ENCODE results near the gene SPO11. TPM values are rescaled to one million over a fixed set of nuclear protein-coding genes. Genes with fewer than 3 reads are reported as not detected.

Gene SPO11
- polyA plus RNA-seq, 5 donors, result not detected

GRCh38 chr20:57309544-57310115 lies 20.0 kb upstream of the SPO11 start:
- no peak for DNase-seq

GRCh38 chr20:57310821-57311514 lies 18.6 kb upstream of the SPO11 start:
- DNase-seq, result no peak

- DNase-seq, result no peak
Measured at GRCh38 chr20:57312138-57312537, 17.5 kb upstream of the SPO11 start.

GRCh38 chr20:57313230-57313629 lies 16.4 kb upstream of the SPO11 start:
- no peak for DNase-seq

GRCh38 chr20:57313951-57314350 lies 15.7 kb upstream of the SPO11 start:
- no peak for DNase-seq

- DNase-seq, result no peak
Measured at GRCh38 chr20:57315083-57315975, 14.3 kb upstream of the SPO11 start.

- DNase-seq, result no peak
Measured at GRCh38 chr20:57315976-57316480, 13.6 kb upstream of the SPO11 start.

- DNase-seq, result no peak
Measured at GRCh38 chr20:57316795-57317201, 12.8 kb upstream of the SPO11 start.

- DNase-seq, result no peak
Measured at GRCh38 chr20:57317316-57317788, 12.3 kb upstream of the SPO11 start.

GRCh38 chr20:57317789-57318371 lies 11.7 kb upstream of the SPO11 start:
- DNase-seq, result no peak

- DNase-seq, result no peak
Measured at GRCh38 chr20:57319584-57319983, 10.0 kb upstream of the SPO11 start.

- no peak for DNase-seq
Measured at GRCh38 chr20:57320358-57320757, 9.2 kb upstream of the SPO11 start.

- no peak for DNase-seq
Measured at GRCh38 chr20:57321142-57321541, 8.5 kb upstream of the SPO11 start.

GRCh38 chr20:57322476-57322875 lies 7.1 kb upstream of the SPO11 start:
- DNase-seq, result no peak

GRCh38 chr20:57323034-57323433 lies 6.6 kb upstream of the SPO11 start:
- no peak for DNase-seq

- no peak for DNase-seq
Measured at GRCh38 chr20:57325632-57326356, 3.8 kb upstream of the SPO11 start.

GRCh38 chr20:57326667-57327455 lies 2.7 kb upstream of the SPO11 start:
- peak in 1 of 2 donors; percentile 20 for DNase-seq

GRCh38 chr20:57327820-57328219 lies 1.8 kb upstream of the SPO11 start:
- DNase-seq, result no peak

- DNase-seq, result peak; percentile 32 to 63
Measured at GRCh38 chr20:57330998-57331397, 1.4 kb downstream of the SPO11 start.
